Thyroid gland (tissue), 4 donors: ENCODE measurements around the gene DDX56. TPM values are rescaled to one million over a fixed set of nuclear protein-coding genes. Genes with fewer than 3 reads are reported as not detected.

Source experiments
- DNase-seq, 2 donors: peaks; one replicate each; pipeline ENCODE4 v3.0.0-alpha.2; 2019
- H3K27ac ChIP-seq, 3 donors: fragments of 200-600 bp; sonication (generic); 1 replicate in 2 of 3; 2 replicates in 1 of 3; pipeline ENCODE4 v1.5.1; 2016 to 2019; ENCODE audit warnings: mild to moderate bottlenecking in 1 of 3, moderate library complexity in 1 of 3
- H3K27me3 ChIP-seq: fragments of 200-600 bp; sonication (generic); one replicate; pipeline ENCODE4 v1.5.1; 2019
- H3K36me3 ChIP-seq, 2 donors: fragments of 200-600 bp; sonication (generic); one replicate each; pipeline ENCODE4 v1.5.1; 2016 to 2019
- H3K4me1 ChIP-seq, 2 donors: fragments of 200-600 bp; sonication (generic); one replicate each; pipeline ENCODE4 v1.5.1; 2017 to 2019
- H3K4me3 ChIP-seq, 3 donors: fragments of 200-600 bp; sonication (generic); replicated peaks in 1 of 3; 1 replicate in 2 of 3; 2 replicates in 1 of 3; pipeline ENCODE4 v1.5.1; 2016; ENCODE audit warnings: mild to moderate bottlenecking in 1 of 3
- H3K9me3 ChIP-seq: fragments of 200-600 bp; sonication (generic); one replicate; pipeline ENCODE4 v1.5.1; 2017
- CTCF ChIP-seq, 6 experiments: fragments of 200-600 bp in 3 of 6; fragments of 450-650 bp in 3 of 6; sonication (generic) in 3 of 6; IDR thresholded peaks; one replicate each; pipeline ENCODE4 v1.5.1; 2016 to 2019; ENCODE audit warnings: antibody characterized with exemption in 6 of 6, mild to moderate bottlenecking in 2 of 6, inconsistent platforms in 1 of 6, moderate library complexity in 1 of 6
- POLR2A ChIP-seq, 2 donors: fragments of 450-650 bp; IDR thresholded peaks; one replicate each; pipeline ENCODE4 v1.6.1; 2017; ENCODE audit warnings: antibody characterized with exemption in 2 of 2, mild to moderate bottlenecking in 2 of 2, moderate library complexity in 1 of 2
- WGBS, 2 donors: methylation state at CpG; one replicate each; pipeline ENCODE4 v1.1.5; 2017; 5-methylcytosine and 5-hydroxymethylcytosine counted together
- intact Hi-C: fragments of 100-400 bp; cut with DNase I; formaldehyde crosslinking; loops from one replicate; pipeline ENCODE4 v1.15.1; 2023
- total RNA-seq, 4 donors: library from RNA; depleted of rRNA; stranded (reverse); fragments of >200 nt; gene quantifications; one replicate each; pipeline ENCODE4 v1.2.3, GENCODE V29; 2016

Gene DDX56
- total RNA-seq, 4 donors from 2014 or later = 47.3 to 77.3 (median 62.1) TPM

GRCh38 chr7:44566680-44567079 is 7.0 kb downstream of the DDX56 start:
- Histone ChIP-seq H3K4me3 (no peak overlapping the region), H3K36me3 (peaks cover 54 to 60% of the 10 kb centered on the region in 2 donors), H3K27me3 (no peaks in the 10 kb centered on the region), H3K9me3 (no peaks in the 10 kb centered on the region), H3K4me1 (no peaks in the 10 kb centered on the region), H3K27ac (no peak overlapping the region)
- no peak for DNase-seq
- TF ChIP-seq CTCF (IDR thresholded peaks at IDR 0.05) (no peak), POLR2A (IDR thresholded peaks at IDR 0.05) (no peak)
- WGBS, 2 donors = 95 to 97% methylated on average over 5 of the region's 5 CpGs
- intact Hi-C loops = loop anchor here (10.0 kb wide), 2 partner anchors 322 to 568 kb away; no protein-coding TSS in a partner anchor

GRCh38 chr7:44565795-44566559 is 7.7 kb downstream of the DDX56 start:
- Histone ChIP-seq H3K36me3 (peaks cover 47 to 53% of the 10 kb centered on the region in 2 donors), H3K4me3 (no peak overlapping the region), H3K4me1 (no peaks in the 10 kb centered on the region), H3K9me3 (no peaks in the 10 kb centered on the region), H3K27ac (no peak overlapping the region), H3K27me3 (no peaks in the 10 kb centered on the region)
- intact Hi-C loops = loop anchor here (10.0 kb wide), 2 partner anchors 321 to 569 kb away; no protein-coding TSS in a partner anchor
- no peak for TF ChIP-seq POLR2A (IDR thresholded peaks at IDR 0.05)
- TF ChIP-seq CTCF (IDR thresholded peaks at IDR 0.05) = no peak
- no peak for DNase-seq
- WGBS, 2 donors = 88 to 91% methylated on average over 14 of the region's 16 CpGs

GRCh38 chr7:44565097-44565794 is 8.5 kb downstream of the DDX56 start:
- DNase-seq = peak; percentile 59 to 64
- Histone ChIP-seq H3K36me3 (peaks cover 39 to 46% of the 10 kb centered on the region in 2 donors), H3K9me3 (no peaks in the 10 kb centered on the region), H3K27me3 (no peaks in the 10 kb centered on the region), H3K4me1 (no peaks in the 10 kb centered on the region), H3K27ac (no peak overlapping the region), H3K4me3 (no peak overlapping the region)
- 63 to 84% methylated on average over 6 to 13 of the region's 13 CpGs for WGBS, 2 donors
- intact Hi-C loops = loop anchor here (10.0 kb wide), 2 partner anchors 320 to 570 kb away; no protein-coding TSS in a partner anchor
- no peak for TF ChIP-seq POLR2A (IDR thresholded peaks at IDR 0.05)
- peak; percentile 80 to 98 (median 87) for TF ChIP-seq CTCF (IDR thresholded peaks at IDR 0.05)

- Histone ChIP-seq H3K4me1 (no peaks in the 10 kb centered on the region), H3K9me3 (no peaks in the 10 kb centered on the region), H3K4me3 (no peak overlapping the region), H3K27ac (no peak overlapping the region), H3K36me3 (peaks cover 33 to 39% of the 10 kb centered on the region in 2 donors), H3K27me3 (no peaks in the 10 kb centered on the region)
- intact Hi-C loops = loop anchor here (10.0 kb wide), 2 partner anchors 320 to 570 kb away; no protein-coding TSS in a partner anchor
- DNase-seq = no peak
- TF ChIP-seq CTCF (IDR thresholded peaks at IDR 0.05) (no peak), POLR2A (IDR thresholded peaks at IDR 0.05) (no peak)
- 94 to 100% methylated on average over 2 of the region's 2 CpGs for WGBS, 2 donors
Measured at GRCh38 chr7:44564606-44565005, 9.1 kb downstream of the DDX56 start.
